H1 (cell line): ENCODE data around the gene ZBED4. TPM values are rescaled to one million over a fixed set of nuclear protein-coding genes. Genes with fewer than 3 reads are reported as not detected.

Source experiments
- CTCF ChIA-PET: fragments of 300-600 bp; sonication (Branson Sonifier 250); formaldehyde crosslinking; loops from one replicate; lab custom pipeline; 2021; ENCODE audit not compliant: partially characterized antibody; lab: Charles Lee
- POLR2A ChIA-PET: fragments of 300-600 bp; sonication (Branson Sonifier 250); formaldehyde crosslinking; loops from one replicate; lab custom pipeline; 2021; ENCODE audit warnings: inconsistent platforms; ENCODE audit not compliant: partially characterized antibody; lab: Charles Lee
- DNase-seq, 2 experiments: peaks; one replicate each; pipeline versions ENCODE4 v3.0.0 to v3.0.0-alpha.2; 2010 to 2022; ENCODE audit warnings: low spot score in 2 of 2, low read depth in 1 of 2, mixed read lengths in 1 of 2
- FAIRE-seq: peaks from 2 replicates; lab custom pipeline; 2011; peaks lifted over from hg19 to GRCh38; lab: Jason Lieb, UNC
- H2AFZ ChIP-seq: 2 replicates; pipeline ENCODE4 v1.8.1; 2012; ENCODE audit warnings: low read length, inconsistent platforms
- H2AK5ac ChIP-seq: 2 replicates; pipeline ENCODE4 v1.6.1; 2013; ENCODE audit warnings: low read depth, low read length
- H2BK120ac ChIP-seq: replicated peaks from 2 replicates; pipeline ENCODE3; 2013; ENCODE audit warnings: low read depth, low read length, inconsistent platforms
- H2BK12ac ChIP-seq: 2 replicates; pipeline ENCODE4 v1.6.1; 2013; ENCODE audit warnings: low read depth, low read length
- H2BK15ac ChIP-seq: 2 replicates; pipeline ENCODE4 v1.6.1; 2013; ENCODE audit warnings: low read length
- H2BK20ac ChIP-seq: 2 replicates; pipeline ENCODE4 v1.6.1; 2013; ENCODE audit warnings: low read length
- H2BK5ac ChIP-seq: 2 replicates; pipeline ENCODE4 v1.6.1; 2013; ENCODE audit warnings: low read depth, low read length
- H3K14ac ChIP-seq: 2 replicates; pipeline ENCODE4 v1.6.1; 2013; ENCODE audit warnings: inconsistent platforms; ENCODE audit not compliant: insufficient read length
- H3K18ac ChIP-seq: 2 replicates; pipeline ENCODE4 v1.6.1; 2013; ENCODE audit warnings: low read length; ENCODE audit errors: extremely low read depth
- H3K23ac ChIP-seq: 2 replicates; pipeline ENCODE4 v1.6.1; 2013; ENCODE audit warnings: inconsistent platforms; ENCODE audit not compliant: insufficient read length
- H3K23me2 ChIP-seq: 2 replicates; pipeline ENCODE4 v1.6.1; 2013; ENCODE audit warnings: low read depth, low read length
- H3K27ac ChIP-seq: 2 replicates; pipeline ENCODE4 v1.6.1; 2011; ENCODE audit warnings: low read depth, low read length, inconsistent platforms
- H3K27me3 ChIP-seq, 4 experiments: replicated peaks in 1 of 4; 1 replicate in 1 of 4; 2 replicates in 3 of 4; pipeline versions ENCODE4 v1.6.1 to v1.8.1; 2011 to 2013; ENCODE audit warnings: low read length in 3 of 4, mild to moderate bottlenecking in 3 of 4, inconsistent platforms in 2 of 4, mixed read lengths in 2 of 4, moderate library complexity in 1 of 4; ENCODE audit not compliant: control insufficient read depth in 3 of 4, insufficient read depth in 3 of 4; ENCODE audit errors: extremely low read depth in 1 of 4
- H3K36me3 ChIP-seq, 4 experiments: 2 replicates each; pipeline versions ENCODE4 v1.6.1 to v1.8.1; 2011 to 2013; ENCODE audit warnings: mild to moderate bottlenecking in 4 of 4, low read length in 3 of 4, moderate library complexity in 2 of 4, control low read depth in 1 of 4, inconsistent platforms in 1 of 4; ENCODE audit not compliant: insufficient read depth in 4 of 4, control insufficient read depth in 2 of 4
- H3K4ac ChIP-seq: replicated peaks from 2 replicates; pipeline ENCODE3; 2013; ENCODE audit warnings: low read length, low read depth, mixed read lengths, inconsistent platforms; ENCODE audit not compliant: insufficient read length
- H3K4me1 ChIP-seq, 4 experiments: replicated peaks in 1 of 4; 1 replicate in 1 of 4; 2 replicates in 3 of 4; pipeline versions ENCODE4 v1.6.1 to v1.8.1; 2011 to 2013; ENCODE audit warnings: low read length in 3 of 4, inconsistent platforms in 2 of 4, mixed read lengths in 1 of 4; ENCODE audit not compliant: insufficient read depth in 4 of 4, control insufficient read depth in 3 of 4
- H3K4me2 ChIP-seq, 2 experiments: 2 replicates each; pipeline versions ENCODE4 v1.6.1 to v1.8.1; 2011 to 2013; ENCODE audit warnings: low read depth in 2 of 2, low read length in 2 of 2, control low read depth in 1 of 2, inconsistent platforms in 1 of 2, mild to moderate bottlenecking in 1 of 2; ENCODE audit not compliant: insufficient read depth in 1 of 2
- H3K4me3 ChIP-seq, 4 experiments: fragments of 200-600, 300-600 bp in 1 of 4; sonication (generic), shearing (Covaris generic), sonication (Bioruptor Twin) in 1 of 4; 2 replicates each; pipeline versions ENCODE4 v1.5.1 to v1.8.1; 2011 to 2016; ENCODE audit warnings: low read length in 4 of 4, low read depth in 3 of 4, control low read depth in 2 of 4, inconsistent platforms in 2 of 4, mild to moderate bottlenecking in 2 of 4, mixed read lengths in 1 of 4, moderate library complexity in 1 of 4; ENCODE audit not compliant: insufficient read depth in 2 of 4; ENCODE audit errors: extremely low read depth in 1 of 4
- H3K56ac ChIP-seq: replicated peaks from 2 replicates; pipeline ENCODE3; 2013; ENCODE audit warnings: low read depth, mild to moderate bottlenecking, mixed read lengths, low read length, inconsistent platforms; ENCODE audit not compliant: insufficient read length
- H3K79me1 ChIP-seq: 2 replicates; pipeline ENCODE4 v1.6.1; 2013; ENCODE audit warnings: low read depth, low read length, control low read depth
- H3K79me2 ChIP-seq, 2 experiments: 2 replicates each; pipeline versions ENCODE4 v1.6.1 to v1.8.1; 2012 to 2013; ENCODE audit warnings: low read length in 2 of 2, mild to moderate bottlenecking in 2 of 2, inconsistent platforms in 1 of 2; ENCODE audit not compliant: insufficient read depth in 2 of 2, control insufficient read depth in 1 of 2
- H3K9ac ChIP-seq, 4 experiments: replicated peaks in 1 of 4; 1 replicate in 1 of 4; 2 replicates in 3 of 4; pipeline versions ENCODE4 v1.6.1 to v1.8.1; 2011 to 2013; ENCODE audit warnings: low read depth in 3 of 4, low read length in 3 of 4, control low read depth in 2 of 4, mild to moderate bottlenecking in 2 of 4, moderate library complexity in 2 of 4, inconsistent platforms in 1 of 4; ENCODE audit errors: extremely low read depth in 1 of 4
- H3K9me3 ChIP-seq, 2 experiments: 2 replicates each; pipeline versions ENCODE4 v1.6.1 to v1.8.1; 2012 to 2013; ENCODE audit warnings: mild to moderate bottlenecking in 2 of 2, moderate library complexity in 2 of 2, control low read depth in 1 of 2, inconsistent platforms in 1 of 2, low read depth in 1 of 2, low read length in 1 of 2, mixed read lengths in 1 of 2; ENCODE audit not compliant: insufficient read depth in 2 of 2
- H4K20me1 ChIP-seq, 2 experiments: replicated peaks in 1 of 2; 2 replicates each; pipeline versions ENCODE3 to v1.8.1; 2011 to 2013; ENCODE audit warnings: inconsistent platforms in 2 of 2, low read length in 2 of 2, mild to moderate bottlenecking in 1 of 2; ENCODE audit not compliant: insufficient read depth in 2 of 2, control insufficient read depth in 1 of 2
- H4K5ac ChIP-seq: 2 replicates; pipeline ENCODE4 v1.6.1; 2013; ENCODE audit warnings: low read length, low read depth, mixed read lengths, inconsistent platforms; ENCODE audit not compliant: insufficient read length
- H4K8ac ChIP-seq: 2 replicates; pipeline ENCODE4 v1.8.0; 2013; ENCODE audit warnings: mild to moderate bottlenecking, moderate library complexity, low read length, inconsistent platforms; ENCODE audit not compliant: insufficient read depth; ENCODE audit errors: extremely low read depth
- H4K91ac ChIP-seq: replicated peaks from 2 replicates; pipeline ENCODE3; 2013; ENCODE audit warnings: low read length, mixed read lengths, inconsistent platforms; ENCODE audit not compliant: insufficient read length
- EP300 ChIP-seq, 2 experiments: IDR thresholded peaks; 1 replicate in 1 of 2; 2 replicates in 1 of 2; pipeline ENCODE4 v1.6.1; 2011 to 2012; ENCODE audit warnings: low read depth in 2 of 2, low read length in 2 of 2, mild to moderate bottlenecking in 2 of 2, borderline replicate concordance in 1 of 2, inconsistent platforms in 1 of 2, moderate library complexity in 1 of 2
- JUN ChIP-seq: IDR thresholded peaks from 2 replicates; pipeline ENCODE4 v1.6.1; 2011; ENCODE audit warnings: low read depth, mild to moderate bottlenecking, improper control_type of control experiment, low read length
- JUND ChIP-seq: IDR thresholded peaks from 2 replicates; pipeline ENCODE4 v1.6.1; 2011; ENCODE audit warnings: mild to moderate bottlenecking, improper control_type of control experiment, low read length
- SP1 ChIP-seq: IDR thresholded peaks from 2 replicates; pipeline ENCODE4 v1.6.1; 2011; ENCODE audit warnings: low read depth, low read length
- SP4 ChIP-seq: IDR thresholded peaks from 2 replicates; pipeline ENCODE4 v1.6.1; 2012; ENCODE audit warnings: low read length, inconsistent platforms
- YY1 ChIP-seq: IDR thresholded peaks from 2 replicates; pipeline ENCODE4 v1.6.1; 2011; ENCODE audit warnings: low read depth, mild to moderate bottlenecking, low read length
- WGBS, 2 experiments: shearing (Covaris generic) in 1 of 2; methylation state at CpG; one replicate each; pipeline versions ENCODE4 v1.1.6 to v1.1.7; 2013 to 2015; ENCODE audit warnings: low lambda C conversion rate in 2 of 2, mixed read lengths in 2 of 2, inconsistent platforms in 1 of 2, low coverage in 1 of 2, missing lambda C conversion rate in 1 of 2; ENCODE audit not compliant: insufficient replicate concordance in 2 of 2, insufficient coverage in 1 of 2, insufficient read length in 1 of 2; ENCODE audit errors: extremely low coverage in 1 of 2, missing lambda C conversion rate in 1 of 2; 5-methylcytosine and 5-hydroxymethylcytosine counted together
- polyA plus RNA-seq, 7 experiments: library from polyadenylated mRNA; depleted of rRNA in 3 of 7; stranded (reverse) in 5 of 7; unstranded in 2 of 7; fragments of >200 nt in 5 of 7; fragments of 200-250 nt in 2 of 7; gene quantifications; 1 replicate in 5 of 7; 2 replicates in 1 of 7; 4 replicates in 1 of 7; pipeline versions ENCODE4 v1.2.1 to v1.2.3, GENCODE V29; 2011 to 2013; ENCODE audit warnings: missing spikeins in 2 of 7, mixed read lengths in 2 of 7
- total RNA-seq: library from RNA; stranded (reverse); fragmentation: NEBNext Ultra II Directional; extraction: Animal tissue kit (Norgen Biotek cat#: 25700); gene quantifications from 2 replicates; pipeline ENCODE4 v1.2.1, GENCODE V29; 2021

The ZBED4 gene
- total and polyA plus RNA-seq, 2 of the 8 experiments (the other 6 are each of a cell fraction or from before 2014, with no cell fraction given) = 11.0 to 28.3 TPM

DNA sequence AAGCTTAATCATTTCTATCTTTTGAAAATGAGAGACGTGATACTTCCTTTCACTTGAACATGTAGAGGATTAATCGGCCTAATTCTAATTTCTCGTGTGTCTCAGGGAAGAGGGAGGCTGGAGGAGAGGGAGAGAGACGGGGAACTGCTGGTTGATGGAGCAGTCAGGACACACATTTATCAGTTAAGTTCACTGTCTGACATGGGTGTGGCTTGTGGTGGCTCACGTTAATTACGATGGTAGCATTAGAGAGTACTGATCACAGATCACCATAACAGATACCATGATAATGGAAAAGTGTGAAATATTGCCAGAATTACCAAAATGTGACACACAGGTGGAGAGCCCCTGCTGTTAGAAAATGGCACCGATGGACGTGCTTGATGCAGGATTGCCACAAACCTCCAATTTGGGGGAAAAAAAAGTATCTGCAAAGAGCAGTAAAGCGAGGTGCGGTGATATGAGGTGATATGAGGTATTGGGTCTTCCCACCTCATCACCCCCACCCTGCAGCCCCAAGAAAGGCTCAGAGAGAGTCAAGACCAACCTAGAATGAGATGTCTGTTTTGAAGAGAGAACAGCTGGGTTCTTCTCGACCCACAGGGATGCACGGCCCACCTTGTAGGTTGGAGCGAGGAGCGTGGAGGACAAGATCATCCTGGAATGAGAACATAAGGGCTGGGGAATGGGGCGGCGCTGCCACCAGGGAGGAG, 19.7 kb downstream of the ZBED4 start:
- Histone ChIP-seq H2AK5ac (no peak overlapping the region), H3K9ac (no peak overlapping the region), H3K9me3 (peaks cover 4 to 9% of the 10 kb centered on the region in 2 experiments), H3K27ac (no peak overlapping the region), H3K14ac (no peak overlapping the region), H4K5ac (no peak overlapping the region), H4K91ac (no peak overlapping the region), H2AFZ (no peak overlapping the region), H3K56ac (no peak overlapping the region), H3K23ac (no peak overlapping the region), H3K79me1 (peaks cover 10% of the 10 kb centered on the region), H3K4me1 (no peaks in the 10 kb centered on the region), H2BK5ac (no peak overlapping the region), H2BK15ac (no peak overlapping the region), H4K8ac (no peak overlapping the region), H3K23me2 (no peaks in the 10 kb centered on the region), H3K27me3 (no peaks in the 10 kb centered on the region), H3K4me2 (no peak overlapping the region), H3K4ac (no peak overlapping the region), H2BK20ac (no peak overlapping the region), H3K79me2 (peaks cover 7 to 73% of the 10 kb centered on the region in 2 experiments), H4K20me1 (peaks cover 9 to 19% of the 10 kb centered on the region in 2 experiments), H2BK120ac (no peak overlapping the region), H3K4me3 (no peak overlapping the region), H3K18ac (no peak overlapping the region), H2BK12ac (no peak overlapping the region), H3K36me3 (peaks cover 0 to 6% (median 0%) of the 10 kb centered on the region in 4 experiments; a peak in 2 of 8 replicates)
- ChIA-PET CTCF (no interaction called here), POLR2A (interaction anchor here (1.2 kb wide), 1 partner anchor 45 kb away, joined by 3 read pairs; the partner anchor contains the start of genes ALG12 and CRELD2)
- no peak for FAIRE-seq
- 89% methylated on average over 15 of the region's 16 CpGs; no CpG with 5 or more reads in 1 of the 2 experiments for WGBS, 2 experiments
- no peak for DNase-seq
- TF ChIP-seq JUN (no peak), JUND (no peak), EP300 (IDR thresholded peaks at IDR 0.05; ENCODE audit: borderline replicate concordance in 1 of 2, low read depth in 2 of 2, low read length in 2 of 2) (no peak), SP4 (no peak), SP1 (no peak), YY1 (no peak)
